ENCODE measurements around the gene HSCB. TPM values are rescaled to one million over a fixed set of nuclear protein-coding genes. Genes with fewer than 3 reads are reported as not detected.

The HSCB gene
- total RNA-seq, 2 donors from 2014 or later, result 17.7 to 22.4 TPM

GRCh38 chr22:28714043-28714628, 27.7 kb upstream of the HSCB start:
- DNase-seq, result no peak

GRCh38 chr22:28715611-28716010, 26.2 kb upstream of the HSCB start:
- 92 to 93% methylated on average over 5 to 7 of the region's 7 CpGs for WGBS, 2 experiments (ENCODE audit: insufficient coverage in 1 of 2, insufficient read length in 1 of 2)
- H3K4me1 ChIP-seq (ENCODE audit: control insufficient read depth, insufficient read depth, low read length), result no peaks in the 10 kb centered on the region
- no peak for TF ChIP-seq CTCF (conservative IDR thresholded peaks at IDR 0.05)
- DNase-seq, result no peak
- no peak overlapping the region for H3K4me3 ChIP-seq (ENCODE audit: low read length)
- Mint-ChIP-seq H3K4me3 (no peak overlapping the region), H3K9me3 (no peaks in the 10 kb centered on the region), H3K27ac (peak overlapping the region; percentile 30), H3K36me3 (ENCODE audit: low read depth) (peaks cover 54% of the 10 kb centered on the region), H3K27me3 (ENCODE audit: insufficient read depth) (no peaks in the 10 kb centered on the region), H3K4me1 (peaks cover 6% of the 10 kb centered on the region)
- H3K27ac ChIP-seq (ENCODE audit: low read depth, low read length), result no peak overlapping the region
- H3K36me3 ChIP-seq (ENCODE audit: control insufficient read depth, insufficient read depth, low read length), result peaks cover 13% of the 10 kb centered on the region
- no peak overlapping the region for H3K9ac ChIP-seq (ENCODE audit: extremely low read depth, low read length, poor library complexity, severe bottlenecking)
- no peaks in the 10 kb centered on the region for H3K27me3 ChIP-seq (ENCODE audit: control insufficient read depth, insufficient read depth, low read length, poor library complexity, severe bottlenecking)
- no peaks in the 10 kb centered on the region for H3K9me3 ChIP-seq (ENCODE audit: control insufficient read depth, low read length)

More at GRCh38 chr22:28714043-28714628, 27.7 kb upstream of the HSCB start:
- Histone ChIP-seq H3K9me3 (ENCODE audit: control insufficient read depth, low read length) (no peaks in the 10 kb centered on the region), H3K4me1 (ENCODE audit: control insufficient read depth, insufficient read depth, low read length) (no peaks in the 10 kb centered on the region), H3K27ac (ENCODE audit: low read depth, low read length) (no peak overlapping the region), H3K36me3 (ENCODE audit: control insufficient read depth, insufficient read depth, low read length) (peaks cover 27% of the 10 kb centered on the region), H3K4me3 (ENCODE audit: low read length) (no peak overlapping the region), H3K9ac (ENCODE audit: extremely low read depth, low read length, poor library complexity, severe bottlenecking) (no peak overlapping the region), H3K27me3 (ENCODE audit: control insufficient read depth, insufficient read depth, low read length, poor library complexity, severe bottlenecking) (no peaks in the 10 kb centered on the region)
- Mint-ChIP-seq H3K36me3 (ENCODE audit: low read depth) (peaks cover 52% of the 10 kb centered on the region), H3K4me3 (no peak overlapping the region), H3K27ac (peak overlapping the region; percentile 20), H3K27me3 (ENCODE audit: insufficient read depth) (no peaks in the 10 kb centered on the region), H3K4me1 (peaks cover 6% of the 10 kb centered on the region), H3K9me3 (no peaks in the 10 kb centered on the region)
- no peak for TF ChIP-seq CTCF (conservative IDR thresholded peaks at IDR 0.05)
- WGBS, 2 experiments (ENCODE audit: insufficient coverage in 1 of 2, insufficient read length in 1 of 2), result 94% methylated on average over 2 of the region's 2 CpGs; no CpG with 5 or more reads in 1 of the 2 experiments

DNA sequence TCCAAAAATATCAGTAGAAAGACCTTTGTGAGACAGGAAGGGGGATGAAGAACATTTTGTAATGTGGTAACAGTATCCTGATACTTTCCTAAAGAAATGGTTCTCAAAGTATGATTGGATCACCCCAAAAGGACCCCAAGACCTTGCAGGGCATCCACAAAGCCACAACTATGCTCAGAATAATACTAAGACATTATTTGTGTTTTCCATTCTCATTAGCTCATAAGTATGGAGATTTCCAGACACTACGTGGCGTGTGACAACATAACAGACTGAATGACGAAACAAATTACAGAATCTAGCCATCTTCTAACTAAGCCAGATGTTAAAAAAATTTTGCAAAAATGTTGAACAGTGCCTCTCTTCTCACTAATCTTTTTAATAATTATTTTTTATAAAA, 25.2 kb upstream of the HSCB start:
- Histone ChIP-seq H3K9me3 (ENCODE audit: control insufficient read depth, low read length) (no peaks in the 10 kb centered on the region), H3K9ac (ENCODE audit: extremely low read depth, low read length, poor library complexity, severe bottlenecking) (no peak overlapping the region), H3K36me3 (ENCODE audit: control insufficient read depth, insufficient read depth, low read length) (peaks cover 2% of the 10 kb centered on the region), H3K27me3 (ENCODE audit: control insufficient read depth, insufficient read depth, low read length, poor library complexity, severe bottlenecking) (no peaks in the 10 kb centered on the region), H3K27ac (ENCODE audit: low read depth, low read length) (no peak overlapping the region), H3K4me3 (ENCODE audit: low read length) (no peak overlapping the region), H3K4me1 (ENCODE audit: control insufficient read depth, insufficient read depth, low read length) (no peaks in the 10 kb centered on the region)
- Mint-ChIP-seq H3K36me3 (ENCODE audit: low read depth) (peaks cover 51% of the 10 kb centered on the region), H3K9me3 (no peaks in the 10 kb centered on the region), H3K27ac (no peak overlapping the region), H3K4me1 (peaks cover 6% of the 10 kb centered on the region), H3K4me3 (no peak overlapping the region), H3K27me3 (ENCODE audit: insufficient read depth) (no peaks in the 10 kb centered on the region)
- WGBS, 2 experiments (ENCODE audit: insufficient coverage in 1 of 2, insufficient read length in 1 of 2), result 92 to 100% methylated on average over 3 of the region's 3 CpGs
- no peak for TF ChIP-seq CTCF (conservative IDR thresholded peaks at IDR 0.05)
- DNase-seq, result no peak

Data from endodermal cell (in vitro differentiated cells).